NCI-H510A (cell line): Measurements from ENCODE around the gene SULF2.
"Not testable (repeated sequence)": the region's sequence is repeated elsewhere in the genome, so short reads cannot be mapped to it uniquely, and the experiment has no call there.

Source experiments
- DNase-seq: peaks from one replicate; lab custom pipeline; 2025; lab: John Stamatoyannopoulos, UW

Gene SULF2

GRCh38 chr20:47804224-47804825 is 19.0 kb upstream of the SULF2 start:
- not testable (repeated sequence) for DNase-seq

- no peak for DNase-seq
These were observed 17.7 kb upstream of the SULF2 start for GRCh38 chr20:47802975-47803374.

GRCh38 chr20:47802226-47802920 is 17.1 kb upstream of the SULF2 start:
- DNase-seq = no peak

GRCh38 chr20:47801759-47802158 is 16.5 kb upstream of the SULF2 start:
- no peak for DNase-seq

- no peak for DNase-seq
These were observed 15.8 kb upstream of the SULF2 start for GRCh38 chr20:47801079-47801478.

GRCh38 chr20:47800623-47801022 is 15.3 kb upstream of the SULF2 start:
- DNase-seq = no peak

GRCh38 chr20:47799116-47799715 is 13.9 kb upstream of the SULF2 start:
- no peak for DNase-seq

GRCh38 chr20:47796971-47797370 is 11.7 kb upstream of the SULF2 start:
- DNase-seq = no peak

- DNase-seq = no peak
These were observed 10.1 kb upstream of the SULF2 start for GRCh38 chr20:47795214-47795907.

- DNase-seq = not testable (repeated sequence)
These were observed 9.0 kb upstream of the SULF2 start for GRCh38 chr20:47794264-47794663.

- no peak for DNase-seq
These were observed 6.8 kb upstream of the SULF2 start for GRCh38 chr20:47792021-47792618.

- DNase-seq = no peak
These were observed 5.9 kb upstream of the SULF2 start for GRCh38 chr20:47791084-47791599.

GRCh38 chr20:47790580-47790965 is 5.3 kb upstream of the SULF2 start:
- DNase-seq = no peak

GRCh38 chr20:47789764-47790579 is 4.7 kb upstream of the SULF2 start:
- no peak for DNase-seq

GRCh38 chr20:47789081-47789763 is 3.9 kb upstream of the SULF2 start:
- DNase-seq = no peak

GRCh38 chr20:47788741-47789080 is 3.4 kb upstream of the SULF2 start:
- DNase-seq = no peak

- no peak for DNase-seq
These were observed 1.5 kb upstream of the SULF2 start for GRCh38 chr20:47786765-47787107.

- DNase-seq = no peak
These were observed 828 bp upstream of the SULF2 start for GRCh38 chr20:47785854-47786764.

- DNase-seq = no peak
These were observed 526 bp downstream of the SULF2 start for GRCh38 chr20:47784599-47785310.
